AG04449 (cell line): ENCODE results near the gene SPTBN5.

Experiments
- CTCF ChIA-PET: fragments of 350-600 bp; formaldehyde crosslinking; extraction: SDS; loops from one replicate; lab custom pipeline; 2021; ENCODE audit warnings: antibody characterized with exemption; lab: Yijun Ruan, JAX
- POLR2A ChIA-PET: fragments of 400-600, 350-600 bp; formaldehyde crosslinking; extraction: SDS; loops from one replicate; lab custom pipeline; 2020; ENCODE audit warnings: antibody characterized with exemption, inconsistent platforms; lab: Yijun Ruan, JAX
- DNase-seq: peaks from one replicate; pipeline ENCODE4 v3.0.0-alpha.2; 2010; ENCODE audit warnings: low read depth, low spot score
- H3K4me3 ChIP-seq: 2 replicates; pipeline ENCODE4 v1.5.1; 2011; ENCODE audit warnings: low read depth, mild to moderate bottlenecking, control low read depth, low read length
- TF ChIP-seq, protein P1 (sequence below): IDR thresholded peaks from one replicate; pipeline ENCODE4 v1.5.1; 2011; ENCODE audit warnings: mild to moderate bottlenecking, moderate library complexity, low read length, control low read depth, inconsistent platforms; ENCODE audit not compliant: insufficient read depth; ENCODE audit errors: missing control alignments

The SPTBN5 gene

DNA sequence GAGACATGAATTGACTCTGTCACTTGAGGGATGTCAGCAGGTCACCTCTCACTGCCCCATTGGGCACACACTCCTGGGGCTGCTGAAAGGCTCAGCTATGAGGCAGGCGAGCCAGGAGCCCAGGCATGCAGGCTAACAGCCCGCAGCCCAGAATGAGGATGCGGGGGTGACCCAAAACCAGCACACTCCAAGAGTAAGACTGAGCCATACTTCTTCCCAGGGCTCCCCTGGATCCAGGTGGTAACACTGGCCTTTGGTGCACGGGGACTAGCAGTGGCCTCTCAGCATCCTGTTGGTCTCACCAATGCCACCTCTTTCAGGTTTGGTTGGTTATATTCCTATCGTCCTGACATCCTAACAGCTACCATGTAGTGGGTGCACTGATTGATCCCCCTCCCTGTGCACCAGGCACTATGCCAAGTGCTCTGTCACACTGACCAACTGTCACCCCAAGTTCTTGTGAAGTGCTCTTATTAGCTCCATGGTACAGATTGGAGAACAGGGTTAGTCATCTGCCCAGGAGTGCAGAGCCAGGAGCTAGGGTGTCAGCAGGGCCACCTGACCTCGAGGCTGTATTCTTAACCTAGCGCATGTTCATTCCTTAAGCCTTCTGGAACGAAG, 24.8 kb upstream of the SPTBN5 start:
- TF ChIP-seq, protein P1, sequence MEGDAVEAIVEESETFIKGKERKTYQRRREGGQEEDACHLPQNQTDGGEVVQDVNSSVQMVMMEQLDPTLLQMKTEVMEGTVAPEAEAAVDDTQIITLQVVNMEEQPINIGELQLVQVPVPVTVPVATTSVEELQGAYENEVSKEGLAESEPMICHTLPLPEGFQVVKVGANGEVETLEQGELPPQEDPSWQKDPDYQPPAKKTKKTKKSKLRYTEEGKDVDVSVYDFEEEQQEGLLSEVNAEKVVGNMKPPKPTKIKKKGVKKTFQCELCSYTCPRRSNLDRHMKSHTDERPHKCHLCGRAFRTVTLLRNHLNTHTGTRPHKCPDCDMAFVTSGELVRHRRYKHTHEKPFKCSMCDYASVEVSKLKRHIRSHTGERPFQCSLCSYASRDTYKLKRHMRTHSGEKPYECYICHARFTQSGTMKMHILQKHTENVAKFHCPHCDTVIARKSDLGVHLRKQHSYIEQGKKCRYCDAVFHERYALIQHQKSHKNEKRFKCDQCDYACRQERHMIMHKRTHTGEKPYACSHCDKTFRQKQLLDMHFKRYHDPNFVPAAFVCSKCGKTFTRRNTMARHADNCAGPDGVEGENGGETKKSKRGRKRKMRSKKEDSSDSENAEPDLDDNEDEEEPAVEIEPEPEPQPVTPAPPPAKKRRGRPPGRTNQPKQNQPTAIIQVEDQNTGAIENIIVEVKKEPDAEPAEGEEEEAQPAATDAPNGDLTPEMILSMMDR, result no peak
- CTCF ChIA-PET, result no interaction called here
- POLR2A ChIA-PET, result no interaction called here
- no peak for DNase-seq
- H3K4me3 ChIP-seq, result no peak overlapping the region

DNA sequence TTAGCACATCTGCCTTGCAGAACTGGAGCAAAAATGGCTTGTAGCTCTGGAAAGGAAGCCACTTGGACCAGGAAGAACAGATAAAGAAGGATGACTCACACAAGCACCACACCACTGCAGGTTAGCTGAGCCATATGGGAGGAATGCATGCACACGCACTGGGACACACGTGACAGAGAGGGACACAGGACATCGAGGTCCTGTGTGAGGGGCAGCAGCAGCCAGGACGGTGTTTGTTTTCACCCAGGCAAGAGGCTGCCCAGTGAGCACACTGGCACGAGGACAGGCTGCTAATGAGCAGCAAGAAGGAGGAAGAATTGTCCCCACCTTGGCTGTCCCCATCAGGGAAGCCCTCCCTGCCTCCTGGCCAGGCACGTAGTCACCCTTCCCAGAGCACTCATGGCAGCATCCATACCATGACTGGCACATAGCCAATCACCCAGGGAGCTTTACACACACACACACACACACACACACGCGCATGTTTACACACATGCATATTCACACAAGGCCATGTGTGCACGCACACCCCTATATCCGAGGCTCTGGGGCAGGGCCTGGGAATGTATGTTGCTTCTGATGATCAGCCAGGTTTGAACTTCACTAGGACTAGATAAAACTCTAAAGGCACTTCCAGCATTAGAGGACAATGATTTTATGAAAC, 24.0 kb upstream of the SPTBN5 start:
- POLR2A ChIA-PET, result no interaction called here
- H3K4me3 ChIP-seq, result no peak overlapping the region
- TF ChIP-seq, protein P1, result no peak
- CTCF ChIA-PET, result interaction anchor here (6.0 kb wide), 1 partner anchor 14 kb away, joined by 91 read pairs; no protein-coding TSS in a partner anchor
- DNase-seq, result no peak

DNA sequence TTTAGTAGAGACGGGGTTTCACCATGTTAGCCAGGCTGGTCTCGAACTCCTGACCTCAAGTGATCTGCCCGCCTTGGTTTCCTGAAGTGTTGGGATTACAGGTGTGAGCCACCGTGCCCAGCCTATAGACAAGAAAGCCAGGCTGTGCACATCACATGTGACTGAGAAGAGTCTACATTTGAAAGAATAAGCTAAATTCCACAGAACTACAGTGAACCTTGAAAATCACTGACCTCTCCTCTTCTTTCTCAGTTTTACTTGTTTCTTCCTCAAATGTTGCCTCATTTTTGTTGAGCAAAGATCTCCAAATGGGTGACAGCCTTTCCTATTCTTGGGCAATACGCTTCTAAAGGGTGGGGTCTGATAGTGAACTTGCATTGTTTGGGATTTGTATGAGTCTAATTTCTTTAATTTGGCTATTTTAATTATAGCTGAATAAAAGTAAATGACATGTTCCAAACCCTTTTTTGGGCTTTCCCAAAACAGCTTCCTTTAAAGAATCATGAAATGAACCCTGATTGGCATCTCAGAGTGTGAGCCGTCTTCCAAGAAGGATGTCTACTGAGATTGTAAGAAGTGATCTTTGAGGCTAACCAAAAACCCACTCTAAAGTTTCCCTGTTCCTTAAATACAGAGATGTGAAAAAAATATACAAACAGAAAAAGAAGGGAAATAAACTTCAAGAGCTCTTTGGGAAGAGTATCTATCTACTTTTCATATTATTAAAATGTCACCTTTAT, 21.6 kb upstream of the SPTBN5 start:
- POLR2A ChIA-PET, result no interaction called here
- CTCF ChIA-PET, result interaction anchor here (0.9 to 6.0 kb wide), 5 partner anchors 11 to 450 kb away, joined by 3 to 91 read pairs (median 4); no protein-coding TSS in a partner anchor
- no peak for DNase-seq
- TF ChIP-seq, protein P1, result no peak
- H3K4me3 ChIP-seq, result no peak overlapping the region

DNA sequence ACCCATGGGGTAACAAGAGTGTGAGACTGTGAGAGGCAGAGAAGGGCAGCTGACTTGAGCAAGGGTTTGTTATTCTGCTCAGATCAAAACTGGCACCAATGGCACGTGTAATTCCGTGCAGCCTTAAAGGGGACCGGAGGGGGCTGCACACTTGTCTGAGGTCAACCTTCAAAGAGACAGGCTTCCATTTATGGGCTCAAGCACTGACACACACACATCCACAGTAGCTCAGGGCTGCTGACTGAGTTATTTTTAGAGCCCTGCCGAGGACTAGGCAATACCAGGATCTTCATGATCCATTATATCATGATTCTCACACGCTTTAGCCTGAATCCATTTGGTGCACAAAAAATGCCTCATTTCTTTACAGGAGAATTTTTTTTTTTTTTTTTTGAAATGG, 20.6 kb upstream of the SPTBN5 start:
- TF ChIP-seq, protein P1, result no peak
- no peak for DNase-seq
- CTCF ChIA-PET, result interaction anchor here (6.0 kb wide), 1 partner anchor 10 kb away, joined by 91 read pairs; no protein-coding TSS in a partner anchor
- POLR2A ChIA-PET, result no interaction called here
- no peak overlapping the region for H3K4me3 ChIP-seq

DNA sequence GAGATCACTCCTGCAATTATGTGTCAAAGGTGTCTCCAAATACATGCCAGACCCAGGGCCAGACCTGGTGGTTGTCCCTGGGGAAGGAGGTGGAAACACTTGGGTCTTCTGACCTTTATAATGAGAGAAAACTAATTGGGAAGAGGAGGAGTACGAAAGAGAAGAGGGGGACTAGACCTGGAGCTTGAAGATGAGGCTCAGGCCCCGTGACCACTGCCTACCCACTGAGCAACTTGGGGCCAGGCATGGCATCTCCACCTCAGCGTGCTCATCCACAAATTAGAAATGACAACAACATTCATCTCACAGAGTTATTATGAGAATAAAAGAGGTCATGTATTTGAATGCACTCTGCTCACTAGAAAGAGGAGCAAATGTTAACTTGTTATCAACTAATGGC, 19.4 kb upstream of the SPTBN5 start:
- H3K4me3 ChIP-seq, result no peak overlapping the region
- POLR2A ChIA-PET, result no interaction called here
- TF ChIP-seq, protein P1, result no peak
- CTCF ChIA-PET, result interaction anchor here (1.0 to 6.0 kb wide), 2 partner anchors 9 to 140 kb away, joined by 3 to 91 read pairs; no protein-coding TSS in a partner anchor
- DNase-seq, result no peak

- no peak overlapping the region for H3K4me3 ChIP-seq
- ChIA-PET CTCF (interaction anchor here (1.3 to 1.5 kb wide), 2 partner anchors 138 to 308 kb away, joined by 3 read pairs; no protein-coding TSS in a partner anchor), POLR2A (no interaction called here)
- DNase-seq, result no peak
- TF ChIP-seq, protein P1, result no peak
Measured at GRCh38 chr15:41911691-41912345, 18.0 kb upstream of the SPTBN5 start.
